Subcutaneous abdominal adipose tissue (tissue), 5 donors: ENCODE measurements around the gene ACTL8.

Experiments used
- H3K27ac ChIP-seq: one replicate; pipeline ENCODE4 v1.7.0; 2013; ENCODE audit warnings: low read depth, mild to moderate bottlenecking, inconsistent platforms, low read length, moderate library complexity
- H3K27me3 ChIP-seq, 5 donors: one replicate each; pipeline ENCODE4 v1.7.0; 2013; ENCODE audit warnings: low read length in 5 of 5, inconsistent platforms in 1 of 5; ENCODE audit not compliant: control insufficient read depth in 5 of 5, insufficient read depth in 4 of 5
- H3K36me3 ChIP-seq, 5 donors: one replicate each; pipeline ENCODE4 v1.7.0; 2013; ENCODE audit warnings: low read length in 5 of 5; ENCODE audit not compliant: control insufficient read depth in 5 of 5, insufficient read depth in 5 of 5
- H3K4me1 ChIP-seq, 5 donors: one replicate each; pipeline ENCODE4 v1.7.0; 2013; ENCODE audit warnings: low read length in 5 of 5, mild to moderate bottlenecking in 3 of 5, moderate library complexity in 1 of 5; ENCODE audit not compliant: control insufficient read depth in 5 of 5, insufficient read depth in 5 of 5
- H3K4me3 ChIP-seq, 5 donors: one replicate each; pipeline ENCODE4 v1.7.0; 2013; ENCODE audit warnings: low read length in 5 of 5, low read depth in 1 of 5
- H3K9ac ChIP-seq, 5 donors: one replicate each; pipeline ENCODE4 v1.7.0; 2013; ENCODE audit warnings: low read length in 5 of 5, mild to moderate bottlenecking in 4 of 5, moderate library complexity in 3 of 5
- H3K9me3 ChIP-seq, 5 donors: one replicate each; pipeline ENCODE4 v1.7.0; 2013; ENCODE audit warnings: low read length in 5 of 5; ENCODE audit not compliant: control insufficient read depth in 5 of 5
- donor health status: healthy.
- donor health status: healthy.
- donor health status: healthy.
- donor health status: healthy.
- donor health status: healthy.

Gene ACTL8

DNA sequence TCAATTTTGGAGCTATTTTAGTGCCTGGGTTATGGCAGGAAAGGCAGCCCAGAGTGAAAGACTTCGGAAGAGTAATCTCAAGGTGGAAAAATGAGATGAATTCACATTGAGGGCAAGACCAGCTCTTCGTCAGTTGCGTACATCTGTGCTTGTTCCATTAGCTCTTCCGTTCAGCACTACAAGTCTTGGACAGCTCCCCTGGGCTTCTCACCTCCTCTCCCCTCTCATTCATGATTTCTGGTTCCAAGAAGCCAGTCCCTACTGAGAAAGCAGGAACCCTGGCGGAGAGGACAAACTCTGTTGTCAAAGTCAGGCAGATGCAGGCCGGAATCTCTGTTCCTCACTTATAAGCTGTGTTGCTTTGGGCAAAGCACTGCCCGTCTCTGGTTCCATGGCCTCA, 76.5 kb downstream of the ACTL8 start:
- Histone ChIP-seq H3K4me1 (no peaks in the 10 kb centered on the region), H3K27me3 (peaks cover 0 to 35% (median 18%) of the 10 kb centered on the region in 5 donors), H3K9me3 (peaks cover 0 to 3% (median 0%) of the 10 kb centered on the region in 5 donors), H3K36me3 (no peaks in the 10 kb centered on the region), H3K27ac (no peak overlapping the region), H3K9ac (no peak overlapping the region), H3K4me3 (no peak overlapping the region)

DNA sequence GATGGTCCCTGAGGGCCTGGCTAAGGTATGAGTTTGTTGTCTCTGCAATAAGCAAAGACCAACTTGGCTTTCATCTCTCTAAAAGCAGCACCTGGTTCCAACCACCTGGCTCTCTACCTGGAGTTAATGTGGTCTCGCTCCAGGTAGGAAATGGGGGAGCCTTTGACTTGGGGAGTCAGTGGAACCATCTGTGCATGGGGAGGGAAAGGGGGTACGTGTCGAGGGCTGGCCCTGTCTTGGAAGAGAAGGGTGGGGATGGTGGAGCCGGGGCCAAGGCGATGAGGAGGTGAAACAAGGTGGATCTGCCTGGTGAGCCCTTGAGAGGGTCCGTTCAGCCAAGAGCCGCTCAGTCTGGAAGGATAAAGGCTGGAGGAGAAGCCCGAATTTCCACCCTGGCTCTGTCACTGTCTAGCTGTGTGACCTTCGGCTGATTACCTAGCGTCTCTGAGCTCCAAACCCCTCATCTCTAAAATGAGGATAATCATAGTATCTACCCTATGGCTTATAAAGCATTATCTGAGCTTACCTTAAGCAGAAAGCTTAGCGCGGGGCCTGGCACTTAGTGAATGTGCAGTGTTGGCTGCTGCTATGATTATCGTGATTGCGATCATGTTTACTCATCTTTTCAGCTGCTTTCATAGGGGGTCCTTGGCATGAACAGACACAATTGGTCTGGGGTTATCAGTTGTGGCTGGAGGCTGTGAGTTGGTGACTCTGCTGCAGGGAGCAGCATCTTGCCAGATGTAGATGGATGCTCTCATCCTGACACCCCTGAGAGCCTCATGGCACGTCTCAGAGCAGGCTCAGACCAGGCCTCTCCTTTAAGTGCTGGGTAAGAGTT, 78.7 kb downstream of the ACTL8 start:
- H3K4me1 ChIP-seq = no peaks in the 10 kb centered on the region
- no peak overlapping the region for H3K27ac ChIP-seq
- H3K27me3 ChIP-seq = peaks cover 0 to 24% (median 12%) of the 10 kb centered on the region in 5 donors
- H3K36me3 ChIP-seq = no peaks in the 10 kb centered on the region
- no peak overlapping the region for H3K9ac ChIP-seq
- H3K9me3 ChIP-seq = no peaks in the 10 kb centered on the region
- no peak overlapping the region for H3K4me3 ChIP-seq

DNA sequence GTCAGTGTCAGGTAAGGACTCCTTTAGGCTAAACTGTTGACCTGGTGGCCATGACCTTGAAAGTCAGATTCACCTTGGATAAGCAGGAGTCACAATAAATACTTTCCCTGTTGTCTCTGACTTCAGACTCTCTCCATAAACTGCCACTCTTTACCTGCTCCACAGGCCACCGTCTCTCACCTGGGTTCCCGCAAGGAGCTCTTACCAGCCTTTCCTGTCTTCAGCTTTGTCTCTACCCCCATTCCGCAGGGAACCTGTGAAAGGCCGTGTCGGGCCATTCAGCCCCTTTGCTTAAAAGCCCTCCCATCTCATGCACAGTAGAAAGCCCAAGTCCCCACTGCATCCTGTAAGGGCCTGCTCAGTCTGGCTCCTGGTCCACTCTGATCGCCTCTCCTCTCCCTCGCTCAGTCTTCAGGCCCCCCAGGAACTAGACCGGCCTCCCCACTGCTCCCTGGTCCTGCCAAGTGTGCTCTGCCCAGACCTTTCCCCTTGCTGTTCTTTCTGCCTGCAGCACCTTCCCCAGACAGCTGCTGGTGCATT, 79.5 kb downstream of the ACTL8 start:
- no peak overlapping the region for H3K9ac ChIP-seq
- H3K4me3 ChIP-seq = no peak overlapping the region
- no peaks in the 10 kb centered on the region for H3K4me1 ChIP-seq
- H3K27ac ChIP-seq = no peak overlapping the region
- H3K36me3 ChIP-seq = no peaks in the 10 kb centered on the region
- peaks cover 0 to 24% (median 12%) of the 10 kb centered on the region in 5 donors for H3K27me3 ChIP-seq
- H3K9me3 ChIP-seq = no peaks in the 10 kb centered on the region

DNA sequence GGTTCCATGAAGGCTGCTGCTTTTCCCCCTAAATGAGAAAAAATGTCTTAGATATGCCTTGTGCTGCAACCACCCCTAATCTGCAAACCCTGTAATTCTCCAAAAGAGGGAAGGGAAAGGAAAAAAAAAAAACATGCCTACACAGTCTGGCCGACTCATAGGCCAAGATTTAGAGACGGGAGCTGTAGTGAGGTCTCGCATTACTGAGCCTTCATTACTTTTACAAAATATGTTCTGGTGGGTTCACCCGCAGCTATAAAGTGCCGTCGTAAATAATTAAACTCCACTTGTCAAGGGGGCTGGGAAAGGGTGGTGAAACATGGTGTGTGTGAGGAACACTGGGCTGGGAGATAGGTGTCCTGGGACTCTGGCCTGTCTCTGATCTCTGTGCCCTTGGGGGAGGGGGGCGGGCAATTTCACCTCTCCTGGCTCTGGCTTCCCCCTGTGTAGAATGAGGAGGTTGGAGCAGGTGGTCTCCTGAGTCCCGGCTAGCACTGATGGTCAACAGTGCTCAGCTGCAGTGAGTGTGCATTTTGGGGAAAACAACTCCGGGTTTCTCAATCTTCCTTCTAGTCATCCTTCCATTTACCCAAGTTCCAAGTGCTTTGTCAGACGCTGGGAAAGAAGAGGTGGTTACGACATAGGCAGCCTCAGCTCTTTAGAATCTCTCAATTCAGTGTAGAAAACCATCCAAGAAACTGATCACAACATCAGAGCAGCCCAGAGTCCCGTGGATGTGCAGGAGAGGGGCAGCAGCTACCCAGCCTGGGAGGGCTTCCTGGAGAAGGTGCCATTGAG, 82.3 kb downstream of the ACTL8 start:
- Histone ChIP-seq H3K9ac (no peak overlapping the region), H3K4me1 (no peaks in the 10 kb centered on the region), H3K36me3 (no peaks in the 10 kb centered on the region), H3K4me3 (no peak overlapping the region), H3K9me3 (no peaks in the 10 kb centered on the region), H3K27ac (no peak overlapping the region), H3K27me3 (peaks cover 0 to 19% (median 15%) of the 10 kb centered on the region in 5 donors)

DNA sequence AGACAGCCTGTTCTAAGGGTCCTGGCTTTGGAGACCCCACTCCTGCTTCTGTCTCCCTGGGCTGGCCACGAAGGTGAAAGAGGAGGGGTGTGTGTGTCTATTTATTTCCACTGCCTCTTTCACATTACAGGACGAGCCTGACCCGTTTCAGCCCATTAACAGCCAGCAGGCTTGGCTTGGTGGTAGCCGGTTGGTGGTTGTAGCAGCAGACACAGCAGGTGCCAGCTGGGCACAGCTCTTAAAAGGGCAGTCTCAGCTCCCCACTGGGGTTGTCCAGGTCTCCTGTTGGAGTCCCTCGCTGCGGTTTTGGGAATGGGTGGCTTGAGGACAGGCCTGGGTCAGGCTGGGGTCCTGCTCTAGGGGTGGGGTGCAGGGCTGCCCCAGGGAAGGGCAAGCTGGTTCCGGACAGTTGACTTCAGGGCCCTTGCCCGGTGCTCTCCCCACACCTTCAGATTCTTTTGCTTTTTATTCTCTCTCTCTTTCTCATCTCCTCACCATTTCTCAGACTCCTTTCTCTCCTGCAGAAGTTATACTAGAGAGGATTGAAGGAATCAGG, 84.6 kb downstream of the ACTL8 start:
- H3K4me1 ChIP-seq = no peaks in the 10 kb centered on the region

DNA sequence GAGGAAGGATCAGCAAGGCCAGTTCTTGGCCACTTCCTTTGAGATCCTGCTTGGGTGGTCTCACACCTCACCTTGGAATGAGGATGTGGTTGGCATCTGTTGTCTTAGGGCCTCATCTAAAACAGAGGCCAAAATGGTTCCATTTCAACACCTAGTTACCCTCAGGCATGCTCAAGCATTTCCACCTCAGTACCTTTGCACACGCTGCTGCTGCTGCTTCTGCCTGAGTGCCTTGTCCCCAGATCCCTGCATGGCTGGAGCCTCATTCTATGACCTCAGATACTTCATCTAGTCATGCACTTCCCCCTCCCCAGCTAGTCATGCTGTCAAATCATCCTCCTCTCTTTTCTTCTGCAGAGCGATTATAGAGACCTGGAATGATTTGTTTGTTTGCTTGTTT, 86.8 kb downstream of the ACTL8 start:
- Histone ChIP-seq H3K9ac (no peak overlapping the region), H3K9me3 (no peaks in the 10 kb centered on the region), H3K27ac (no peak overlapping the region), H3K27me3 (peaks cover 9 to 35% (median 34%) of the 10 kb centered on the region in 5 donors), H3K36me3 (no peaks in the 10 kb centered on the region), H3K4me3 (no peak overlapping the region), H3K4me1 (no peaks in the 10 kb centered on the region)

More for the DNA sequence above, 84.6 kb downstream of the ACTL8 start:
- Histone ChIP-seq H3K4me3 (no peak overlapping the region), H3K27ac (no peak overlapping the region), H3K9ac (no peak overlapping the region), H3K36me3 (no peaks in the 10 kb centered on the region), H3K9me3 (no peaks in the 10 kb centered on the region), H3K27me3 (peaks cover 9 to 30% (median 28%) of the 10 kb centered on the region in 5 donors)

DNA sequence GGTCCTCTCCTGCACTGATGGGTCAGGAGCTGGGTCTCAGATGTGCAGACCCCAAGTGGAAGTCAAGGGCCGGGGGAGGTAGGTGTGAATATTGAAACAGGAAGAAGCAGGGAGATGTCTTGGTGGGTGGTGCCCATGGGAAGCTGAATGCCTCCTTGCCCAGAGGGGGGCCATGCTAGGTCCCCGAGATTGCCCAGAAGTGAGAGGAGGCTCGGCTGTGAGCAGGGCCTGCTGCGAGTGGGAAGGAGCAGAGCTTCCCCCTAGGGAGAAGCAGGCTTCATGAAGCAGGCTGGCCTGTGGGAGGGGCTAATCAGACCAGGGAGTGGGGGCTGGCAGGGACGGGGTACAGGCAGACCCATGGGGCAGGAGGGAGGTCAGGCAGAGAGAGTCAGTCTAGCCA, 87.6 kb downstream of the ACTL8 start:
- Histone ChIP-seq H3K27me3 (peaks cover 12 to 38% (median 34%) of the 10 kb centered on the region in 5 donors), H3K9me3 (no peaks in the 10 kb centered on the region), H3K4me1 (no peaks in the 10 kb centered on the region), H3K36me3 (no peaks in the 10 kb centered on the region), H3K27ac (no peak overlapping the region), H3K4me3 (no peak overlapping the region), H3K9ac (no peak overlapping the region)

DNA sequence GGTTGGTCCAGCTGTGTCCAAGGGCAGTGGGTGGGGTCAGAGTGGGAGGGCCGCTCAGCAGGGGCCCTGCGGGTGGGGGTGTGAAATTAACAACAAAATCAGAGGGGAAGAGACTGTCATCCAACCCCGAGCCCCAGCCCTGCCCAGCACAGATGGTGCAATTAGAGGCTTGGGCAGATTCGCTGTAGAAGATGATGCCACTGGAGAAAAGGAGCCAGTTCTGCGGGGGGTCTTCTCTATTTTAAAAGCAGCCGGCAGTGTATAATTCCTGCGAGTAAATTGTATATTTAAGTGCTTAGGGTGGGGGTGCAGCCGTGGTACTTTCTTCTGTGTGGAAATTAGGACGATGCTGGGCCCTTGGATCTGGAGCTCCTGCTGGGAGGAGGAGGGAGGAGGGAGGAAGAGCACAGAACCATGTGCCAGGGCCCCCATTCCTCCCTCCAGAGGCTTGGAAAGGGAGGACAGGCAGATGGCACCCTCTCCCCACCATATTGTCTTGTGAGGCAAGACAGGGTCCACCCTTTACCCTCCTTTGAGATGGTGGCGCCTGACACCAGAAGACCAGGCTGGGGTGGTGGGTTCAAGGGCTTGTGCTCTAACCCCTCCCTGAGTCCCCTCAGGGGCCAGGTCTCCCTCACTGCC, 89.2 kb downstream of the ACTL8 start:
- Histone ChIP-seq H3K27me3 (peaks cover 12 to 38% (median 34%) of the 10 kb centered on the region in 5 donors), H3K27ac (no peak overlapping the region), H3K9me3 (peaks cover 0 to 6% (median 0%) of the 10 kb centered on the region in 5 donors), H3K36me3 (no peaks in the 10 kb centered on the region), H3K9ac (no peak overlapping the region), H3K4me1 (no peaks in the 10 kb centered on the region), H3K4me3 (no peak overlapping the region)

DNA sequence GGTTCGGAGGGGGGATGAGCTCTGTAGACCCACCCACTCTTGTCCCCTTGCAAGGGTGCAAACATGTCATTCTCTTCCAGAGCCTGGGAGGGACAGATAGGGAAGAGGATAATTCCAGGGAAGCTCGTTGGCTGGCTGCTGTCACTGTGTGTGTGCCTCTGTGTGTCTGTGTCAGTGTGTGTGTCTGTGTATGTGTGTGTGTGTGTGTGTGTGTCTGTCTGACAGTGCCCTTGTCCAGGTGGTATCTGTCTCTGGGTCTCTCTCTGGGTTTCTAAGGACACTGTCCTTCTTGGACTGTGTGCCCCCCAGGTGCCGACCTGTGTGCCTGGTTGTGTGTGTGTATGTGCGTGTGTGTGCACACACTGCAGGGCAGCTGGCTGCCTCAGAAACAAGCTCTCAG, 90.5 kb downstream of the ACTL8 start:
- Histone ChIP-seq H3K36me3 (no peaks in the 10 kb centered on the region), H3K27ac (no peak overlapping the region), H3K27me3 (peaks cover 12 to 38% (median 34%) of the 10 kb centered on the region in 5 donors), H3K4me3 (no peak overlapping the region), H3K9me3 (peaks cover 0 to 6% (median 0%) of the 10 kb centered on the region in 5 donors), H3K4me1 (no peaks in the 10 kb centered on the region), H3K9ac (no peak overlapping the region)
